GM21526 (cell line): ENCODE data around the gene OXSR1.
"Not testable (repeated sequence)": the region's sequence is repeated elsewhere in the genome, so short reads cannot be mapped to it uniquely, and the experiment has no call there.

Experiments
- ATAC-seq: cut with Tn5 transposase; IDR thresholded peaks from one replicate; pipeline ENCODE4 v1.9.1; 2021; ENCODE audit warnings: moderate library complexity; ENCODE audit not compliant: unreplicated experiment, low FRiP score

OXSR1 gene

GRCh38 chr3:38127611-38128302, 37.6 kb upstream of the OXSR1 start:
- no peak for ATAC-seq

- no peak for ATAC-seq
Measured at GRCh38 chr3:38128303-38128655, 37.1 kb upstream of the OXSR1 start.

GRCh38 chr3:38129058-38129457, 36.3 kb upstream of the OXSR1 start:
- no peak for ATAC-seq

GRCh38 chr3:38130631-38131065, 34.7 kb upstream of the OXSR1 start:
- no peak for ATAC-seq

- no peak for ATAC-seq
Measured at GRCh38 chr3:38131621-38132369, 33.5 kb upstream of the OXSR1 start.

GRCh38 chr3:38133209-38133556, 32.2 kb upstream of the OXSR1 start:
- ATAC-seq: no peak

GRCh38 chr3:38133557-38134405, 31.6 kb upstream of the OXSR1 start:
- ATAC-seq: no peak

- ATAC-seq: not testable (repeated sequence)
Measured at GRCh38 chr3:38134517-38135143, 30.7 kb upstream of the OXSR1 start.

- not testable (repeated sequence) for ATAC-seq
Measured at GRCh38 chr3:38135621-38136277, 29.6 kb upstream of the OXSR1 start.

GRCh38 chr3:38136393-38136776, 29.0 kb upstream of the OXSR1 start:
- ATAC-seq: no peak

GRCh38 chr3:38136777-38137614, 28.3 kb upstream of the OXSR1 start, which contains the start of gene ACAA1:
Gene ACAA1, minus strand, starts transcription at chr3:38137127. Its CDS starts 92 bp downstream, at chr3:38137035.
- peak; percentile 87 for ATAC-seq

GRCh38 chr3:38137615-38138348, 27.6 kb upstream of the OXSR1 start:
- ATAC-seq: no peak

- ATAC-seq: peak; percentile 35
Measured at GRCh38 chr3:38138349-38139190, 26.8 kb upstream of the OXSR1 start, which contains the start of gene MYD88. Gene MYD88, plus strand, starts transcription at chr3:38138661. Its CDS starts 40 bp downstream, at chr3:38138701.

- ATAC-seq: no peak
Measured at GRCh38 chr3:38139191-38139590, 26.1 kb upstream of the OXSR1 start.

GRCh38 chr3:38139652-38140051, 25.7 kb upstream of the OXSR1 start:
- ATAC-seq: no peak

- ATAC-seq: no peak
Measured at GRCh38 chr3:38140326-38141172, 24.8 kb upstream of the OXSR1 start.
